H9 (cell line): ENCODE results near the gene APP. TPM values are rescaled to one million over a fixed set of nuclear protein-coding genes. Genes with fewer than 3 reads are reported as not detected.

Source experiments
- DNase-seq: peaks from one replicate; pipeline ENCODE4 v3.0.0-alpha.2; 2017
- H2AFZ ChIP-seq: one replicate; pipeline ENCODE4 v1.6.1; 2013; ENCODE audit warnings: mild to moderate bottlenecking, low read length, control low read depth, moderate library complexity
- H2AK5ac ChIP-seq: 2 replicates; pipeline ENCODE4 v1.6.1; 2013; ENCODE audit warnings: low read length, control low read depth, mixed read lengths; ENCODE audit not compliant: insufficient read length
- H2BK120ac ChIP-seq: one replicate; pipeline ENCODE4 v1.6.1; 2013; ENCODE audit warnings: low read depth, mild to moderate bottlenecking, low read length, control low read depth, inconsistent platforms; ENCODE audit not compliant: poor library complexity, severe bottlenecking
- H2BK12ac ChIP-seq: 2 replicates; pipeline ENCODE4 v1.6.1; 2013; ENCODE audit warnings: low read length, control low read depth, mixed read lengths, low read depth; ENCODE audit not compliant: insufficient read length
- H2BK15ac ChIP-seq: 2 replicates; pipeline ENCODE4 v1.6.1; 2013; ENCODE audit warnings: low read depth, low read length, control low read depth
- H2BK20ac ChIP-seq: one replicate; pipeline ENCODE4 v1.6.1; 2013; ENCODE audit warnings: low read depth, mild to moderate bottlenecking, low read length, control low read depth, inconsistent platforms; ENCODE audit not compliant: poor library complexity, severe bottlenecking
- H2BK5ac ChIP-seq: 2 replicates; pipeline ENCODE4 v1.6.1; 2013; ENCODE audit warnings: low read length, control low read depth, mixed read lengths; ENCODE audit not compliant: insufficient read length
- H3K14ac ChIP-seq: 2 replicates; pipeline ENCODE4 v1.6.1; 2013; ENCODE audit warnings: low read length, control low read depth; ENCODE audit not compliant: insufficient read depth
- H3K18ac ChIP-seq: 2 replicates; pipeline ENCODE4 v1.6.1; 2013; ENCODE audit warnings: low read depth, mild to moderate bottlenecking, mixed read lengths, low read length, control low read depth; ENCODE audit not compliant: insufficient read length
- H3K23ac ChIP-seq: 2 replicates; pipeline ENCODE4 v1.6.1; 2013; ENCODE audit warnings: low read length, control low read depth, mixed read lengths, low read depth; ENCODE audit not compliant: insufficient read length
- H3K23me2 ChIP-seq: 2 replicates; pipeline ENCODE4 v1.6.1; 2013; ENCODE audit warnings: low read depth, mild to moderate bottlenecking, mixed read lengths, low read length, control low read depth; ENCODE audit not compliant: insufficient read length, poor library complexity, severe bottlenecking
- H3K27ac ChIP-seq: 2 replicates; pipeline ENCODE4 v1.5.1; 2013; ENCODE audit warnings: low read length, control low read depth, mixed read lengths, low read depth; ENCODE audit not compliant: insufficient read length
- H3K27me3 ChIP-seq: 2 replicates; pipeline ENCODE4 v1.6.1; 2013; ENCODE audit warnings: low read length, control low read depth, inconsistent platforms; ENCODE audit not compliant: insufficient read depth
- H3K4ac ChIP-seq: 2 replicates; pipeline ENCODE4 v1.6.1; 2013; ENCODE audit warnings: low read depth, mild to moderate bottlenecking, control low read depth, inconsistent platforms, low read length, moderate library complexity
- H3K4me1 ChIP-seq: 2 replicates; pipeline ENCODE4 v1.6.1; 2013; ENCODE audit warnings: low read length, control low read depth, inconsistent platforms; ENCODE audit not compliant: insufficient read depth
- H3K4me2 ChIP-seq: 2 replicates; pipeline ENCODE4 v1.6.1; 2013; ENCODE audit warnings: low read length, control low read depth, mixed read lengths; ENCODE audit not compliant: insufficient read length, insufficient read depth
- H3K56ac ChIP-seq: 2 replicates; pipeline ENCODE4 v1.6.1; 2013; ENCODE audit warnings: low read depth, mild to moderate bottlenecking, mixed read lengths, low read length, control low read depth; ENCODE audit not compliant: insufficient read length
- H3K79me1 ChIP-seq: 2 replicates; pipeline ENCODE4 v1.6.1; 2013; ENCODE audit warnings: low read depth, mild to moderate bottlenecking, moderate library complexity, low read length, control low read depth, inconsistent platforms; ENCODE audit not compliant: insufficient read depth, poor library complexity, severe bottlenecking
- H3K79me2 ChIP-seq: 2 replicates; pipeline ENCODE4 v1.6.1; 2013; ENCODE audit warnings: low read length, control low read depth, inconsistent platforms; ENCODE audit not compliant: insufficient read depth
- H3K9ac ChIP-seq: 2 replicates; pipeline ENCODE4 v1.6.1; 2013; ENCODE audit warnings: low read length, control low read depth, mixed read lengths; ENCODE audit not compliant: insufficient read length; ENCODE audit errors: extremely low read depth
- H3K9me3 ChIP-seq: one replicate; pipeline ENCODE4 v1.6.1; 2013; ENCODE audit warnings: low read depth, low read length, inconsistent platforms; ENCODE audit not compliant: control insufficient read depth
- H3T11ph ChIP-seq: one replicate; pipeline ENCODE4 v1.6.1; 2013; ENCODE audit warnings: mild to moderate bottlenecking, low read length, control low read depth, inconsistent platforms
- H4K20me1 ChIP-seq: one replicate; pipeline ENCODE4 v1.6.1; 2013; ENCODE audit not compliant: control insufficient read depth, insufficient read length, insufficient read depth
- H4K5ac ChIP-seq: 2 replicates; pipeline ENCODE4 v1.6.1; 2013; ENCODE audit warnings: low read depth, mild to moderate bottlenecking, mixed read lengths, low read length, control low read depth; ENCODE audit not compliant: insufficient read length
- H4K8ac ChIP-seq: replicated peaks from 2 replicates; pipeline ENCODE4 v1.6.1; 2013; ENCODE audit warnings: low read length, control low read depth, mixed read lengths, low read depth; ENCODE audit not compliant: insufficient read length
- H4K91ac ChIP-seq: 2 replicates; pipeline ENCODE4 v1.6.1; 2013; ENCODE audit warnings: low read depth, mild to moderate bottlenecking, moderate library complexity, mixed read lengths, low read length, control low read depth; ENCODE audit not compliant: insufficient read length
- H3K27ac Mint-ChIP-seq, 3 experiments: 2 replicates in 2 of 3; 3 replicates in 1 of 3; pipeline ENCODE4 v1.8.0; 2020 to 2021; ENCODE audit warnings: mixed read lengths in 3 of 3, mild to moderate bottlenecking in 1 of 3, moderate library complexity in 1 of 3
- H3K27me3 Mint-ChIP-seq: 2 replicates; pipeline ENCODE4 v1.8.0; 2021; ENCODE audit warnings: low read depth, mild to moderate bottlenecking, moderate library complexity, mixed read lengths
- H3K36me3 Mint-ChIP-seq, 3 experiments: 2 replicates in 2 of 3; 3 replicates in 1 of 3; pipeline ENCODE4 v1.8.0; 2020 to 2021; ENCODE audit warnings: low read depth in 3 of 3, mixed read lengths in 3 of 3; ENCODE audit not compliant: insufficient read depth in 1 of 3
- H3K4me1 Mint-ChIP-seq, 2 experiments: 2 replicates each; pipeline ENCODE4 v1.8.0; 2020; ENCODE audit warnings: mixed read lengths in 2 of 2
- H3K4me3 Mint-ChIP-seq, 2 experiments: 2 replicates in 1 of 2; 3 replicates in 1 of 2; pipeline ENCODE4 v1.8.0; 2020 to 2021; ENCODE audit warnings: mild to moderate bottlenecking in 2 of 2, mixed read lengths in 2 of 2, moderate library complexity in 1 of 2
- H3K9me3 Mint-ChIP-seq, 2 experiments: 2 replicates in 1 of 2; 3 replicates in 1 of 2; pipeline ENCODE4 v1.8.0; 2020; ENCODE audit warnings: mild to moderate bottlenecking in 2 of 2, mixed read lengths in 2 of 2, moderate library complexity in 1 of 2
- WGBS: extraction: QIAGEN DNeasy Blood & Tissue Kit; methylation state at CpG from one replicate; pipeline ENCODE4 v1.1.7; 2013; ENCODE audit warnings: missing lambda C conversion rate, low lambda C conversion rate, mixed read lengths; ENCODE audit not compliant: insufficient read length; ENCODE audit errors: extremely low coverage; 5-methylcytosine and 5-hydroxymethylcytosine counted together
- total RNA-seq: library from RNA; stranded (reverse); gene quantifications from 2 replicates; pipeline ENCODE4 v1.2.1, GENCODE V29; 2021
- TF ChIP-seq, protein P1 (sequence below): fragments of 200-600 bp; sonication (generic); conservative IDR thresholded peaks from 3 replicates; pipeline ENCODE4 v1.8.0; 2021; ENCODE audit warnings: antibody characterized with exemption, mild to moderate bottlenecking

APP gene
- total RNA-seq, 1 experiment from 2014 or later, result 380 TPM

DNA sequence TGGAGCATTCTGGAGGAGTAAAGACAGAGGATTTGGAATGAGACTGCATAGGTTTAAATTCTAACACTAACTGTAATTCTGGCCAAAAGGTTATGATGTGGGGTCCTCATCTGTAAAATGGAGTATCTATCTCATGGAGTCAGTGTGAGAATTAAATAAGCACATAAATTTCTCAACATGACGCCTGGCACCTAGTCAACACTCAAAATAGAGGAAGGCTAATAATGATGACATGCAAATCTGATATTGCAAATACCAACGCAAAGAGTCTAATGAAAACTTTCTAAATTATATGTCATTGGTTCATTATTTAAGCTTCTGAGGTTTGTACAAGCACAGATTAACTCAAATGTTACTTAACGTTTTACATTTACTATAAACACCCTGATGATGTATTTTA is 29.6 kb downstream of the APP start:
- H3K23me2 ChIP-seq, result no peaks in the 10 kb centered on the region
- H2BK15ac ChIP-seq, result no peak overlapping the region
- Mint-ChIP-seq H3K27me3 (no peaks in the 10 kb centered on the region), H3K36me3 (peaks cover 11 to 21% (median 17%) of the 10 kb centered on the region in 3 experiments), H3K4me1 (peaks cover 36 to 50% of the 10 kb centered on the region in 2 experiments), H3K9me3 (no peaks in the 10 kb centered on the region), H3K27ac (peak overlapping the region in 1 of 3 experiments; percentile 58; a peak in 3 of 7 replicates), H3K4me3 (no peak overlapping the region)
- H4K20me1 ChIP-seq, result no peaks in the 10 kb centered on the region
- no peak for DNase-seq
- peaks cover 64% of the 10 kb centered on the region for H3K79me2 ChIP-seq
- H2BK20ac ChIP-seq, result no peak overlapping the region
- H2BK5ac ChIP-seq, result no peak overlapping the region
- no peak overlapping the region for H2BK12ac ChIP-seq
- H2AFZ ChIP-seq, result no peak overlapping the region
- H2BK120ac ChIP-seq, result no peak overlapping the region
- no peak overlapping the region for H3K4ac ChIP-seq
- H3K56ac ChIP-seq, result no peak overlapping the region
- H3K27me3 ChIP-seq, result no peaks in the 10 kb centered on the region
- H3K9ac ChIP-seq, result no peak overlapping the region
- H3T11ph ChIP-seq, result no peak overlapping the region
- no peak overlapping the region for H4K91ac ChIP-seq
- H3K27ac ChIP-seq, result no peak overlapping the region
- H3K4me2 ChIP-seq, result no peak overlapping the region
- H3K4me1 ChIP-seq, result no peaks in the 10 kb centered on the region
- H4K5ac ChIP-seq, result no peak overlapping the region
- no peaks in the 10 kb centered on the region for H3K9me3 ChIP-seq
- WGBS, result no CpG with 5 or more reads among the region's 3 CpGs
- peaks cover 4% of the 10 kb centered on the region for H3K79me1 ChIP-seq
- H2AK5ac ChIP-seq, result no peak overlapping the region
- no peak overlapping the region for H3K18ac ChIP-seq
- H3K14ac ChIP-seq, result no peak overlapping the region
- no peak overlapping the region for H3K23ac ChIP-seq
- H4K8ac ChIP-seq, result no peak overlapping the region
- TF ChIP-seq, protein P1, sequence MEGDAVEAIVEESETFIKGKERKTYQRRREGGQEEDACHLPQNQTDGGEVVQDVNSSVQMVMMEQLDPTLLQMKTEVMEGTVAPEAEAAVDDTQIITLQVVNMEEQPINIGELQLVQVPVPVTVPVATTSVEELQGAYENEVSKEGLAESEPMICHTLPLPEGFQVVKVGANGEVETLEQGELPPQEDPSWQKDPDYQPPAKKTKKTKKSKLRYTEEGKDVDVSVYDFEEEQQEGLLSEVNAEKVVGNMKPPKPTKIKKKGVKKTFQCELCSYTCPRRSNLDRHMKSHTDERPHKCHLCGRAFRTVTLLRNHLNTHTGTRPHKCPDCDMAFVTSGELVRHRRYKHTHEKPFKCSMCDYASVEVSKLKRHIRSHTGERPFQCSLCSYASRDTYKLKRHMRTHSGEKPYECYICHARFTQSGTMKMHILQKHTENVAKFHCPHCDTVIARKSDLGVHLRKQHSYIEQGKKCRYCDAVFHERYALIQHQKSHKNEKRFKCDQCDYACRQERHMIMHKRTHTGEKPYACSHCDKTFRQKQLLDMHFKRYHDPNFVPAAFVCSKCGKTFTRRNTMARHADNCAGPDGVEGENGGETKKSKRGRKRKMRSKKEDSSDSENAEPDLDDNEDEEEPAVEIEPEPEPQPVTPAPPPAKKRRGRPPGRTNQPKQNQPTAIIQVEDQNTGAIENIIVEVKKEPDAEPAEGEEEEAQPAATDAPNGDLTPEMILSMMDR, result no peak
